Measurements from ENCODE around the gene LSM14A.
A peak's percentile ranks its signal among the peaks of the same experiment; 100 is the strongest.
"Not testable (repeated sequence)": the region's sequence is repeated elsewhere in the genome, so short reads cannot be mapped to it uniquely, and the experiment has no call there.

LSM14A gene

GRCh38 chr19:34228762-34229161 lies 56.5 kb downstream of the LSM14A start:
- DNase-seq = no peak

DNA sequence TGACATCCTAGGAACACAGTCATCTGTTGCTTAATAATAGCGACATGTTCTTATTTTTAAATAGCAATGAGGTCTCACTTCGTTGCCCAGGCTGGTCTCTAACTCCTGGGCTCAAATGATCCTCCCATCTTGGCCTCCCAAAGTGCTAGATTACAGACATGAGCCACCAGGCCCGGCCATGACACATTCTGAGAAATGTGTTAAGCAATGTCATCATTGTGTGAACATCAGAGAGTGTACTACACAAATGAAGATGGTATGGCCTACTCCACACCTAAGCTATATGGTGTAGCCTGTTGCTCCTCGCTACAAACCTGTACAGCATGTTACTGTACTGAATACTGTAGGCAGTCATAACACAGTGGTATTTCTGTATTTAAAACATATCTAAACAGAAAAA lies 57.4 kb downstream of the LSM14A start:
- DNase-seq = no peak

DNA sequence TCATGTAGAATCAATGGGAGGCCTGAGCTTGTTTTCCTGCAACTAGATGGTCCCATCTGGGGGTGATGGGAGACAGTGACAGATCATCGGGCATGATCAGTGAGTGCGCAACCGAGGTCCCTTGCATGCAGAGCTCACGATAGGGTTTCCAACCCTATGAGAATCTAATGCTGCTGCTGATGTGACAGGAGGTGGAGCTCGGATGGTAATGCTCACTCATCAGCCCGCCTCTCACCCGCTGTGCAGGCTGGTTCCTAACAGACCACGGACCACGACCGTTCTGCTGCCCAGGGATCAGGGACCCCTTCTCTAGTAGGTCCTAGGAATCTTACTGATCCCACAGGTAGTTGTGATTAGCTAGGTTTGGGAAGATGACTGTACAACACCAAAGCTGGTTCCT lies 58.5 kb downstream of the LSM14A start:
- peak in 14 of 58 donors; percentile 12 to 51 (median 27) for DNase-seq

GRCh38 chr19:34231439-34231838 lies 59.1 kb downstream of the LSM14A start:
- no peak for DNase-seq

- DNase-seq = peak in 34 of 58 donors; percentile 4 to 78 (median 32)
Measured at GRCh38 chr19:34232566-34233481, 60.5 kb downstream of the LSM14A start.

DNA sequence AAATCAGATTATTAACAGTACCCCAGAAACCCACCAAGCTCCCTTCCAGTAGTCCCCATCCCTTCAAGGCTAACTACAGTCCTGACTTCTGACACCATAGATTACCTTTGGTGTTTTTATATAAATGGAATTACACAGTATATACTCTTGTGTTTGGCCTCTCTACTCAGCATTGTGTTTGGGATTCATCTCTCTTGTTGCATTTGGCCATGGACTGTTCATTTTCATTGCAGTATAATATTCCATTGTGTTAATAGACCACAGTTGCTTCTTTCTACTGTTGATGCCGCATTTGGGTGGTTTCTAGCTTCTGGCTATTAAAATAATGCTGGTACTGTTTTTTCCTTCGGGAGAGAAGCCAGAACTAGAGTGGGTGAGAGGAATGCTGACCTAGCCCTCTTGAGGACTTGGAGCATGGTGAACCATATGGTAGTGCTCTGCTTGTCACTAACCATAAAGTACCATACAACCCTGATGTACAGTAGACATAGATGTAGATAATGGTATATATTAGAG lies 63.2 kb downstream of the LSM14A start:
- DNase-seq = no peak

DNA sequence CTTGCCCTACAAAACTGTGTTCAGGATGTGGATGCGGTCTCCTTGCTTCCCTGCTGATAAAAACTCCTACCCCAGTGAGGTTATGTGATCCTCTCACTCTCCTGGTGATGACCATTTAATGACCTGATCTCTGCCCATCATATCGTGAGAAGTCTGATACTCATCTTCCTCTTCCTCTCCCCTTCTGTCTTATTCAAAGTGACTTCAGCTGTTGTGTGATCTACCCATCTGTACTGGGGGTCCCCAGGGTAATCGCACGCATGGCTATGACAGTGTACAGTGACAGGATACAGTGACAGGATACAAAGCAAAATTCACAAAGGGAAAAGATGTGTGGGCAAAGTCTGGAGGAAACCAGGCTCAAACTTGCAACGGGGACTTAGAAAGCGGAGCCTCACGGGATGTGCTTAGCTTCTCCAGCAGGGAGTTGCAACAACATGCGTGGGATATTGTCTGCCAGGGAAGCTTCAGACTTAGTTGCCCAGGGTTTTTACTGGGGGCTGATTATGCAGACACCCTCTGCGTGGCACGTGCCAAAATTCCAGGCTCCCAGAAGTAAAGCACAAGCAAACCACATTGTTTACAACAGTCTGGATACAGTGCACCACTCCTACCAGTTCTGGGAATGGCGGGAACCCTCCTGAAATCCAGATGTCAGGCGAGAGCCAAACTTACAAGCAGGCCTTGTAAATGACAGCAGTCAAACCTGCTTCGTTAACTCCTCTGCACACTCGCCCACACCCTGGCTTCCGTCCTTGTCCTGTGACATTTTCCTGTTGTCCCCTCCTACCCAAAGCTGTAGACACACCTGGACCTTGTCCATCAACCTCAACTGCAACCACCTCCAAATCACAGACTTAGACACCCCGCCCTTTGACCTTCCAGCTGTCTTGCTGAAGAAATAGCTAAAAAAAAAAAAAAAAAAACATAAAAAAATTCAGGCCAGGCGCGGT lies 64.0 kb downstream of the LSM14A start:
- peak in 6 of 58 donors; percentile 3 to 21 (median 14) for DNase-seq

- no peak for DNase-seq
Measured at GRCh38 chr19:34237283-34237682, 65.0 kb downstream of the LSM14A start.

- DNase-seq = no peak
Measured at GRCh38 chr19:34237939-34238338, 65.6 kb downstream of the LSM14A start.

- DNase-seq = no peak
Measured at GRCh38 chr19:34241513-34242337, 69.4 kb downstream of the LSM14A start.

DNA sequence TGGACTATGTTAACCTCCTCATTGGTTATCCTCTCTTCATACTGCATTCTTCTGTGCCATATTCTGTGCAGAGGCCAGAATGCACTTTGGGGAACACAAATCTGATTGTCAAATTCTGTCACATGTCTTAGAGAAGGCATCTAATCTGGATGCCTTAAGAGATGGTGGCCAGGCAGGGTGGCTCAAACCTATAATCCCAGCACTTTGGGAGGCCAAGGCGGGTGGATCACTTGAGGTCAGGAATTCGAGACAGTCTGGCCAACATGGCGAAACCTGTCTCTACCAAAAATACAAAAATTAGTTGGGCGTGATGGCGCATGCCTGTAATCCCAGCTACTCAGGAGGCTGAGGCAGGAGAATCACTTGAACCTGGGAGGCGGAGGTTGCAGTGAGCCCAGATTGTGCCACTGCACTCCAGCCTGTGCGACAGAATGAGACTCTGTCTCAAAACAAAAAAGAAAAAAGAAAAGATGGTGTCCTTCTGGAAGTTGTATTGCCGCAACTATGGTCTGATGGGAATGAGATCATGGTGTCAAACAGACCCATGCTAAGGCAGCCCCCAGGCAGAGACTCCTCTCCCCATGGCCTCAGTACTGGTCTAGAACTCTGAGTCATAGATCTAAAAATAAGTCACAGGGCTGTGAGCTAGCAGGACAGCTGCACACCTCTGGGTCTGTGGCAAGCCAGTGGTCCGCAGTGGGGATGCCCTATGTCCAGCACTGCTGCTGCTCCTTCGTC lies 71.0 kb downstream of the LSM14A start:
- DNase-seq = not testable (repeated sequence)

- no peak for DNase-seq
Measured at GRCh38 chr19:34243876-34244578, 71.7 kb downstream of the LSM14A start.

- peak in 1 of 58 donors; percentile 18 for DNase-seq
Measured at GRCh38 chr19:34244611-34245299, 72.5 kb downstream of the LSM14A start.

DNA sequence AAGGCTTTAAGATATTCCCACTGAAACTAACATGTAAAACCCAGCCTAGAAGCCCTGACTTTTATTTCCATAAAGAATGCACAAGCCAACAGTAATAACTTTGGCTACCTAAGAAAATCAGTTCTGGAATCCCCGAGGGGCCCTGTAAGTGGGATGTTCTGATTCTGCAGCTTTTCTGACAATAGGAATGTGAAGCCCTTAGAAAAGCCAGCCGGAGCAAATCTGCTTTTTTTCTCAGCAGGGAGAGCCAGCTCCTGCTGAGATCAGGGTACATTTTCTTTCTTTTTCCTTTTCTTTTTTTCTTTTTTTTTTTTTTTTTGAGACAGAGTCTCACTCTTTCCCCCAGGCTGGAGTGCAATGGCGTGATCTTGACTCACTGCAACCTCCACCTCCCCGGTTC lies 74.0 kb downstream of the LSM14A start:
- DNase-seq = no peak

GRCh38 chr19:34248941-34249340 lies 76.6 kb downstream of the LSM14A start:
- DNase-seq = no peak

DNA sequence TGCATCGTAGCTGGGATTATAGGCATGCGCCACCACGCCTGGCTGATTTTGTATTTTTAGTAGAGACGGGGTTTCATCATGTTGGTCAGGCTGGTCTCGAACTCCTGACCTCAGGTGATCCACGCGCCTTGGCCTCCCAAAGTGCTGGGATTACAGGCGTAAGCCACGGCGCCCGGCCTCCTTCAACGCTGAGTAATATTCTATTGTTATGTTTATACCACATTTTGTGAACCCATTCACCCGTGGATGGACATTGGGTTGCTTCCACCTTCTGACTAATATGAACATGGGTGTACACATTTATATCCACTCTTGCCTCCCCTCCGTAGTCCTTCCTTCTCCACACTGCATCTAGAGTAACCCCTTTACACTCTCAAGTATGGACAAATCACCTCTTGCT lies 80.9 kb downstream of the LSM14A start:
- not testable (repeated sequence) for DNase-seq

DNA sequence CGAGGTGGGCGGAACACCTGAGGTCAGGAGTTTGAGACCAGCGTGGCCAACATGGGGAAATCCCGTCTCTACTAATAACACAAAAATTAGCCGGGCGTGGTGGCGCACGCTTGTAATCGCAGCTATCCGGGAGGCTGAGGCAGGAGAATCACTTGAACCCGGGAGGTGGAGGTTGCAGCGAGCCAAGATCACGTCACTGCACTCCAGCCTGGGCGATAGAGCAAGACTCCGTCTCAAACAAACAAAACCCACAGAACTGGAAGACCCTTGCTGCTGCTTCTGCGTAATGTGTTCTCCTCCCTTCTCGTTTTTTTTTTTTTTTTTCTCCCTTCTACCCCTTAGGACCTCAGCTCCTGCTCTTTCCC lies 81.4 kb downstream of the LSM14A start:
- not testable (repeated sequence) for DNase-seq

- peak in 56 of 58 donors; percentile 25 to 90 (median 75) for DNase-seq
Measured at GRCh38 chr19:34254046-34254697, 81.9 kb downstream of the LSM14A start, which contains the start of gene GARRE1. GARRE1 (plus strand) TSS chr19:34254554; CDS start chr19:34300474, 45,920 bp downstream.
